Duodenal mucosa (tissue), 2 donors: Measurements from ENCODE around the gene CDC42BPB.

ENCODE experiments used
- H3K27ac ChIP-seq: one replicate; pipeline ENCODE4 v1.7.0; 2013; ENCODE audit warnings: low read depth, low read length
- H3K27me3 ChIP-seq, 2 donors: one replicate each; pipeline ENCODE4 v1.7.0; 2013; ENCODE audit warnings: low read length in 2 of 2, control low read depth in 1 of 2; ENCODE audit not compliant: insufficient read depth in 2 of 2, control insufficient read depth in 1 of 2
- H3K36me3 ChIP-seq, 2 donors: one replicate each; pipeline ENCODE4 v1.7.0; 2013; ENCODE audit warnings: low read length in 2 of 2, control low read depth in 1 of 2; ENCODE audit not compliant: insufficient read depth in 2 of 2, control insufficient read depth in 1 of 2
- H3K4me1 ChIP-seq, 2 donors: one replicate each; pipeline ENCODE4 v1.7.0; 2013; ENCODE audit warnings: low read length in 2 of 2, control low read depth in 1 of 2; ENCODE audit not compliant: insufficient read depth in 2 of 2, control insufficient read depth in 1 of 2
- H3K4me3 ChIP-seq, 2 donors: one replicate each; pipeline ENCODE4 v1.7.0; 2013; ENCODE audit warnings: low read length in 2 of 2, low read depth in 1 of 2
- H3K9ac ChIP-seq, 2 donors: one replicate each; pipeline ENCODE4 v1.7.0; 2013; ENCODE audit warnings: low read length in 2 of 2, low read depth in 1 of 2
- H3K9me3 ChIP-seq, 2 donors: one replicate each; pipeline ENCODE4 v1.7.0; 2013; ENCODE audit warnings: low read length in 2 of 2, control low read depth in 1 of 2; ENCODE audit not compliant: control insufficient read depth in 1 of 2

Gene CDC42BPB

GRCh38 chr14:102954081-102954789, 103.1 kb downstream of the CDC42BPB start:
- H3K9me3 ChIP-seq, result no peaks in the 10 kb centered on the region
- no peak overlapping the region for H3K27ac ChIP-seq
- H3K4me1 ChIP-seq, result no peaks in the 10 kb centered on the region
- H3K36me3 ChIP-seq, result peaks cover 51 to 90% of the 10 kb centered on the region in 2 donors
- H3K27me3 ChIP-seq, result no peaks in the 10 kb centered on the region
- no peak overlapping the region for H3K4me3 ChIP-seq
- no peak overlapping the region for H3K9ac ChIP-seq

- peaks cover 0 to 5% of the 10 kb centered on the region in 2 donors for H3K4me1 ChIP-seq
- H3K9me3 ChIP-seq, result no peaks in the 10 kb centered on the region
- H3K27ac ChIP-seq, result no peak overlapping the region
- no peak overlapping the region for H3K9ac ChIP-seq
- H3K4me3 ChIP-seq, result no peak overlapping the region
- no peaks in the 10 kb centered on the region for H3K27me3 ChIP-seq
- H3K36me3 ChIP-seq, result peaks cover 48 to 89% of the 10 kb centered on the region in 2 donors
Observed at GRCh38 chr14:102953100-102953499, 104.2 kb downstream of the CDC42BPB start.

GRCh38 chr14:102952276-102952675, 105.1 kb downstream of the CDC42BPB start:
- H3K27ac ChIP-seq, result no peak overlapping the region
- H3K9ac ChIP-seq, result no peak overlapping the region
- no peak overlapping the region for H3K4me3 ChIP-seq
- peaks cover 0 to 5% of the 10 kb centered on the region in 2 donors for H3K4me1 ChIP-seq
- no peaks in the 10 kb centered on the region for H3K9me3 ChIP-seq
- H3K36me3 ChIP-seq, result peaks cover 46 to 87% of the 10 kb centered on the region in 2 donors
- H3K27me3 ChIP-seq, result no peaks in the 10 kb centered on the region

GRCh38 chr14:102951799-102952198, 105.5 kb downstream of the CDC42BPB start:
- H3K4me1 ChIP-seq, result peaks cover 0 to 5% of the 10 kb centered on the region in 2 donors
- no peak overlapping the region for H3K4me3 ChIP-seq
- H3K36me3 ChIP-seq, result peaks cover 46 to 88% of the 10 kb centered on the region in 2 donors
- no peak overlapping the region for H3K27ac ChIP-seq
- H3K27me3 ChIP-seq, result no peaks in the 10 kb centered on the region
- no peaks in the 10 kb centered on the region for H3K9me3 ChIP-seq
- H3K9ac ChIP-seq, result no peak overlapping the region

GRCh38 chr14:102951034-102951433, 106.3 kb downstream of the CDC42BPB start:
- peaks cover 46 to 90% of the 10 kb centered on the region in 2 donors for H3K36me3 ChIP-seq
- H3K9me3 ChIP-seq, result no peaks in the 10 kb centered on the region
- peaks cover 0 to 5% of the 10 kb centered on the region in 2 donors for H3K4me1 ChIP-seq
- no peak overlapping the region for H3K4me3 ChIP-seq
- H3K27me3 ChIP-seq, result no peaks in the 10 kb centered on the region
- no peak overlapping the region for H3K9ac ChIP-seq
- H3K27ac ChIP-seq, result no peak overlapping the region

- no peaks in the 10 kb centered on the region for H3K27me3 ChIP-seq
- peaks cover 0 to 5% of the 10 kb centered on the region in 2 donors for H3K4me1 ChIP-seq
- H3K4me3 ChIP-seq, result no peak overlapping the region
- H3K9me3 ChIP-seq, result no peaks in the 10 kb centered on the region
- H3K36me3 ChIP-seq, result peaks cover 46 to 92% of the 10 kb centered on the region in 2 donors
- no peak overlapping the region for H3K27ac ChIP-seq
- H3K9ac ChIP-seq, result no peak overlapping the region
Observed at GRCh38 chr14:102949801-102950451, 107.4 kb downstream of the CDC42BPB start.

GRCh38 chr14:102949062-102949800, 108.1 kb downstream of the CDC42BPB start:
- H3K36me3 ChIP-seq, result peaks cover 49 to 91% of the 10 kb centered on the region in 2 donors
- no peaks in the 10 kb centered on the region for H3K27me3 ChIP-seq
- no peaks in the 10 kb centered on the region for H3K9me3 ChIP-seq
- peaks cover 0 to 5% of the 10 kb centered on the region in 2 donors for H3K4me1 ChIP-seq
- no peak overlapping the region for H3K9ac ChIP-seq
- no peak overlapping the region for H3K4me3 ChIP-seq
- H3K27ac ChIP-seq, result no peak overlapping the region

GRCh38 chr14:102948698-102949061, 108.7 kb downstream of the CDC42BPB start:
- Histone ChIP-seq H3K9me3 (no peaks in the 10 kb centered on the region), H3K27me3 (no peaks in the 10 kb centered on the region), H3K36me3 (peaks cover 52 to 92% of the 10 kb centered on the region in 2 donors), H3K27ac (no peak overlapping the region), H3K4me3 (no peak overlapping the region), H3K9ac (no peak overlapping the region), H3K4me1 (peaks cover 0 to 5% of the 10 kb centered on the region in 2 donors)

GRCh38 chr14:102947321-102948103, 109.8 kb downstream of the CDC42BPB start:
- Histone ChIP-seq H3K4me3 (no peak overlapping the region), H3K9ac (no peak overlapping the region), H3K4me1 (peaks cover 0 to 5% of the 10 kb centered on the region in 2 donors), H3K27ac (no peak overlapping the region), H3K36me3 (peaks cover 50 to 90% of the 10 kb centered on the region in 2 donors), H3K27me3 (no peaks in the 10 kb centered on the region), H3K9me3 (no peaks in the 10 kb centered on the region)
